ENCODE results near the gene CDHR3. TPM values are rescaled to one million over a fixed set of nuclear protein-coding genes. Genes with fewer than 3 reads are reported as not detected.

The CDHR3 gene
- total RNA-seq, 1 donor from 2014 or later = 10.6 TPM

- Mint-ChIP-seq H3K4me1 (ENCODE audit: unreplicated experiment) (peaks cover 7% of the 10 kb centered on the region), H3K9me3 (ENCODE audit: unreplicated experiment) (no peaks in the 10 kb centered on the region), H3K36me3 (ENCODE audit: low read depth, unreplicated experiment) (peaks cover 4% of the 10 kb centered on the region), H3K27me3 (ENCODE audit: unreplicated experiment) (peaks cover 3% of the 10 kb centered on the region), H3K27ac (ENCODE audit: unreplicated experiment) (no peak overlapping the region), H3K4me3 (ENCODE audit: unreplicated experiment) (no peak overlapping the region)
- TF ChIP-seq, protein P1, sequence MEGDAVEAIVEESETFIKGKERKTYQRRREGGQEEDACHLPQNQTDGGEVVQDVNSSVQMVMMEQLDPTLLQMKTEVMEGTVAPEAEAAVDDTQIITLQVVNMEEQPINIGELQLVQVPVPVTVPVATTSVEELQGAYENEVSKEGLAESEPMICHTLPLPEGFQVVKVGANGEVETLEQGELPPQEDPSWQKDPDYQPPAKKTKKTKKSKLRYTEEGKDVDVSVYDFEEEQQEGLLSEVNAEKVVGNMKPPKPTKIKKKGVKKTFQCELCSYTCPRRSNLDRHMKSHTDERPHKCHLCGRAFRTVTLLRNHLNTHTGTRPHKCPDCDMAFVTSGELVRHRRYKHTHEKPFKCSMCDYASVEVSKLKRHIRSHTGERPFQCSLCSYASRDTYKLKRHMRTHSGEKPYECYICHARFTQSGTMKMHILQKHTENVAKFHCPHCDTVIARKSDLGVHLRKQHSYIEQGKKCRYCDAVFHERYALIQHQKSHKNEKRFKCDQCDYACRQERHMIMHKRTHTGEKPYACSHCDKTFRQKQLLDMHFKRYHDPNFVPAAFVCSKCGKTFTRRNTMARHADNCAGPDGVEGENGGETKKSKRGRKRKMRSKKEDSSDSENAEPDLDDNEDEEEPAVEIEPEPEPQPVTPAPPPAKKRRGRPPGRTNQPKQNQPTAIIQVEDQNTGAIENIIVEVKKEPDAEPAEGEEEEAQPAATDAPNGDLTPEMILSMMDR (IDR thresholded peaks at IDR 0.05; ENCODE audit: unreplicated experiment) = no peak
- peak; percentile 17 for DNase-seq (ENCODE audit: low spot score)
These were observed 27.8 kb downstream of the CDHR3 start for GRCh38 chr7:105990727-105991453.

GRCh38 chr7:105992905-105993304 is 29.8 kb downstream of the CDHR3 start:
- Mint-ChIP-seq H3K36me3 (ENCODE audit: low read depth, unreplicated experiment) (peaks cover 4% of the 10 kb centered on the region), H3K4me3 (ENCODE audit: unreplicated experiment) (no peak overlapping the region), H3K9me3 (ENCODE audit: unreplicated experiment) (no peaks in the 10 kb centered on the region), H3K4me1 (ENCODE audit: unreplicated experiment) (peaks cover 7% of the 10 kb centered on the region), H3K27me3 (ENCODE audit: unreplicated experiment) (peaks cover 3% of the 10 kb centered on the region), H3K27ac (ENCODE audit: unreplicated experiment) (no peak overlapping the region)
- TF ChIP-seq, protein P1 (IDR thresholded peaks at IDR 0.05; ENCODE audit: unreplicated experiment) = no peak
- no peak for DNase-seq (ENCODE audit: low spot score)

DNA sequence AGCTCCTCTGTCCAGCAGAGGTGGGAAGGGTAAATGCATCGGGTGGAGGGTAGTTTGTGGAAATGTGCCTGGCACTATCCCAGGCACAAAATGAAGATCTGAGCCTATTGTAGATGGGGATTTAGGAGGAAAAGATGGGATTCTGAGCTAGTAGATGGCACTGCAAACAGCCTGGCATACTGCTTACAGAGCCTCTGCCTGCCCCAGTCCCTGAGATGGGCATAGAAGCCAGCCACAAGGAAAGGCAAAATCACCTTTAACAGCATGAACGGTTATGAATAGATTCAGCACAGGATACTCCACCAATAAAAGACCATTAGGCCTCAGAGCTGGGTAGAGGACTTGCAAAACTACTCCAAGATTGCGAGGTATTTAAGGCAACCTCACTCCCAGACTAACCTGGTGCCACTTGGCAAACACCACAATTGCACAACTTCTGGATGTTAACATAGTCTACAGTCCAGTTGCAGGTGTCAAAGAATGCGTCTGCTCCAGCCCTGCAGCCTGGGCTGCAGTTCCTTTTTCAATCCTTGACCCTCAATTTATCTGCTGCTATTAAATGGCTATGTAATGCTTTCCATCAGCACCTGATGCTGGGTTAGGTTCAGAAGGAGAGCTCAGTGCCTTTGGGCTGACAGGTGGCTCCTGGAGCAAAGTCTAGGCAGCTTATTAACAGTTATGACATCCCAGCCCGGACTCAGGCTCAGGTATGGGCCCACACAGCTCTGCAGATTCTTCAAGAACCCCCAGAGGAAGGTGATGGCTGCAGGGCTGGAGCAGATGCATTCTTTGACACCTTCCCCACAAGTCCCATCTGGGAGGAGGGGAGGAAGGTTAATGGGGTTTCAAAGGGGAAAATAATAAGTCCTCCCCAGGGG is 34.0 kb downstream of the CDHR3 start:
- Mint-ChIP-seq H3K9me3 (ENCODE audit: unreplicated experiment) (no peaks in the 10 kb centered on the region), H3K27ac (ENCODE audit: unreplicated experiment) (no peak overlapping the region), H3K27me3 (ENCODE audit: unreplicated experiment) (peaks cover 2% of the 10 kb centered on the region), H3K4me3 (ENCODE audit: unreplicated experiment) (no peak overlapping the region), H3K4me1 (ENCODE audit: unreplicated experiment) (no peaks in the 10 kb centered on the region), H3K36me3 (ENCODE audit: low read depth, unreplicated experiment) (peaks cover 4% of the 10 kb centered on the region)
- DNase-seq (ENCODE audit: low spot score) = no peak
- TF ChIP-seq, protein P1 (IDR thresholded peaks at IDR 0.05; ENCODE audit: unreplicated experiment) = no peak

- TF ChIP-seq, protein P1 (IDR thresholded peaks at IDR 0.05; ENCODE audit: unreplicated experiment) = no peak
- Mint-ChIP-seq H3K9me3 (ENCODE audit: unreplicated experiment) (no peaks in the 10 kb centered on the region), H3K4me3 (ENCODE audit: unreplicated experiment) (no peak overlapping the region), H3K27me3 (ENCODE audit: unreplicated experiment) (peaks cover 2% of the 10 kb centered on the region), H3K27ac (ENCODE audit: unreplicated experiment) (no peak overlapping the region), H3K4me1 (ENCODE audit: unreplicated experiment) (no peaks in the 10 kb centered on the region), H3K36me3 (ENCODE audit: low read depth, unreplicated experiment) (peaks cover 4% of the 10 kb centered on the region)
- DNase-seq (ENCODE audit: low spot score) = no peak
These were observed 36.2 kb downstream of the CDHR3 start for GRCh38 chr7:105999256-105999655.

DNA sequence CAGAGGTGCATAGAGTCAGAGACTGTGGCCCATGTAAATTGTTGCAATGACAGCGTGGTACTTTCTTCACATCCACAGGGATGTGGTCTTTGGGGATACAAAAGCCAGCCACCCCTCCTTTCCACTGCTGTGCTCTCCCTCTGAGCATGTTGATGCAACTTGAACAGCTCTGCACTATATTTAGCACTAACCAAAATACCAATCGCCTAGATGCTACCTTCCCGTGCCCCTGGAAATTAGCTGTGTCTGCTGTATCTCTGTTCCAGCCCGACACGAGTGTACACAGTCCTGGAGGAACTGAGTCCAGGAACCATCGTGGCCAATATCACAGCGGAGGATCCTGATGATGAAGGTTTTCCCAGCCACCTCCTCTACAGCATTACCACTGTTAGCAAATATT is 38.1 kb downstream of the CDHR3 start:
- Mint-ChIP-seq H3K4me3 (ENCODE audit: unreplicated experiment) (no peak overlapping the region), H3K36me3 (ENCODE audit: low read depth, unreplicated experiment) (peaks cover 9% of the 10 kb centered on the region), H3K9me3 (ENCODE audit: unreplicated experiment) (no peaks in the 10 kb centered on the region), H3K27me3 (ENCODE audit: unreplicated experiment) (peaks cover 5% of the 10 kb centered on the region), H3K4me1 (ENCODE audit: unreplicated experiment) (no peaks in the 10 kb centered on the region), H3K27ac (ENCODE audit: unreplicated experiment) (no peak overlapping the region)
- no peak for DNase-seq (ENCODE audit: low spot score)
- TF ChIP-seq, protein P1 (IDR thresholded peaks at IDR 0.05; ENCODE audit: unreplicated experiment) = no peak

Measured in endothelial cell (in vitro differentiated cells).